NT2/D1 (cell line): ENCODE data around the gene SAP30.
A peak's percentile ranks its signal among the peaks of the same experiment; 100 is the strongest.

Source experiments
- DNase-seq: peaks from one replicate; pipeline ENCODE4 v3.0.0-alpha.2; 2011; ENCODE audit warnings: low read depth, low spot score
- H3K27me3 ChIP-seq: 2 replicates; pipeline ENCODE4 v1.6.0; 2011; ENCODE audit warnings: mild to moderate bottlenecking; ENCODE audit not compliant: insufficient read length, insufficient read depth
- H3K36me3 ChIP-seq: 2 replicates; pipeline ENCODE4 v1.6.1; 2011; ENCODE audit warnings: mild to moderate bottlenecking, low read length, mixed read lengths; ENCODE audit not compliant: insufficient read depth, insufficient read length
- H3K4me1 ChIP-seq: 2 replicates; pipeline ENCODE4 v1.5.1; 2011; ENCODE audit not compliant: insufficient read depth, insufficient read length
- H3K4me3 ChIP-seq: 2 replicates; pipeline ENCODE4 v1.5.1; 2011; ENCODE audit warnings: low read depth; ENCODE audit not compliant: insufficient read length
- H3K9ac ChIP-seq: 2 replicates; pipeline ENCODE4 v1.6.0; 2011; ENCODE audit warnings: low read depth; ENCODE audit not compliant: insufficient read length
- H3K9me3 ChIP-seq: 2 replicates; pipeline ENCODE4 v1.5.1; 2011; ENCODE audit warnings: mild to moderate bottlenecking, low read length; ENCODE audit not compliant: insufficient read depth
- SUZ12 ChIP-seq: IDR thresholded peaks from 2 replicates; pipeline ENCODE4 v1.6.1; 2011; ENCODE audit not compliant: insufficient read length, insufficient read depth; ENCODE audit errors: extremely low read depth
- YY1 ChIP-seq: IDR thresholded peaks from 2 replicates; pipeline ENCODE4 v1.6.1; 2011; ENCODE audit not compliant: insufficient read length, insufficient read depth
- ZNF274 ChIP-seq: IDR thresholded peaks from 2 replicates; pipeline ENCODE4 v1.6.1; 2011; ENCODE audit warnings: mild to moderate bottlenecking, low read depth, low read length

Gene SAP30

GRCh38 chr4:173333658-173334084 lies 37.1 kb upstream of the SAP30 start:
- no peaks in the 10 kb centered on the region for H3K9me3 ChIP-seq
- no peaks in the 10 kb centered on the region for H3K27me3 ChIP-seq
- TF ChIP-seq ZNF274 = no peak
- no peak for TF ChIP-seq SUZ12
- TF ChIP-seq YY1 = no peak
- H3K4me1 ChIP-seq = no peaks in the 10 kb centered on the region
- no peak for DNase-seq
- peaks cover 35% of the 10 kb centered on the region for H3K36me3 ChIP-seq
- H3K9ac ChIP-seq = peak overlapping the region; percentile 99
- peak overlapping the region; percentile 91 for H3K4me3 ChIP-seq

- Histone ChIP-seq H3K36me3 (peaks cover 35% of the 10 kb centered on the region), H3K9me3 (no peaks in the 10 kb centered on the region), H3K4me1 (no peaks in the 10 kb centered on the region), H3K4me3 (peak within 1 kb of the TSS; percentile 91), H3K27me3 (no peaks in the 10 kb centered on the region), H3K9ac (peak within 1 kb of the TSS; percentile 99)
- TF ChIP-seq ZNF274 = no peak
- DNase-seq = peak; percentile 98
These were observed 36.5 kb upstream of the SAP30 start, which contains the start of gene HMGB2 for GRCh38 chr4:173334085-173334890. Gene HMGB2 (minus strand): TSS chr4:173334358. CDS start chr4:173333649, 709 bp downstream.

- Histone ChIP-seq H3K4me3 (peak overlapping the region; percentile 57), H3K9ac (peak overlapping the region; percentile 99), H3K9me3 (no peaks in the 10 kb centered on the region), H3K27me3 (no peaks in the 10 kb centered on the region), H3K36me3 (peaks cover 28% of the 10 kb centered on the region), H3K4me1 (no peaks in the 10 kb centered on the region)
- no peak for TF ChIP-seq YY1
- no peak for TF ChIP-seq SUZ12
- no peak for TF ChIP-seq ZNF274
- DNase-seq = peak; percentile 71
These were observed 35.6 kb upstream of the SAP30 start for GRCh38 chr4:173334891-173335752.

GRCh38 chr4:173337463-173337862 lies 33.3 kb upstream of the SAP30 start:
- H3K9me3 ChIP-seq = no peaks in the 10 kb centered on the region
- no peaks in the 10 kb centered on the region for H3K27me3 ChIP-seq
- DNase-seq = no peak
- H3K36me3 ChIP-seq = peaks cover 11% of the 10 kb centered on the region
- no peak overlapping the region for H3K4me3 ChIP-seq
- H3K9ac ChIP-seq = no peak overlapping the region
- no peak for TF ChIP-seq SUZ12
- no peak for TF ChIP-seq YY1
- TF ChIP-seq ZNF274 = no peak
- no peaks in the 10 kb centered on the region for H3K4me1 ChIP-seq

GRCh38 chr4:173343832-173344397 lies 26.8 kb upstream of the SAP30 start:
- Histone ChIP-seq H3K4me1 (no peaks in the 10 kb centered on the region), H3K9me3 (no peaks in the 10 kb centered on the region), H3K27me3 (no peaks in the 10 kb centered on the region), H3K9ac (no peak overlapping the region), H3K4me3 (no peak overlapping the region), H3K36me3 (no peaks in the 10 kb centered on the region)
- DNase-seq = no peak
- no peak for TF ChIP-seq ZNF274
- no peak for TF ChIP-seq YY1
- no peak for TF ChIP-seq SUZ12

- no peaks in the 10 kb centered on the region for H3K27me3 ChIP-seq
- no peak for TF ChIP-seq SUZ12
- TF ChIP-seq ZNF274 = no peak
- no peak for TF ChIP-seq YY1
- H3K9ac ChIP-seq = no peak overlapping the region
- no peak for DNase-seq
- no peaks in the 10 kb centered on the region for H3K9me3 ChIP-seq
- H3K4me1 ChIP-seq = no peaks in the 10 kb centered on the region
- no peak overlapping the region for H3K4me3 ChIP-seq
- H3K36me3 ChIP-seq = no peaks in the 10 kb centered on the region
These were observed 25.1 kb upstream of the SAP30 start for GRCh38 chr4:173345648-173346047.

- Histone ChIP-seq H3K36me3 (no peaks in the 10 kb centered on the region), H3K27me3 (no peaks in the 10 kb centered on the region), H3K4me1 (no peaks in the 10 kb centered on the region), H3K4me3 (no peak overlapping the region), H3K9me3 (no peaks in the 10 kb centered on the region), H3K9ac (no peak overlapping the region)
- DNase-seq = no peak
- TF ChIP-seq YY1 (no peak), ZNF274 (no peak), SUZ12 (no peak)
These were observed 24.7 kb upstream of the SAP30 start for GRCh38 chr4:173346074-173346473.
